Fibroblast of pulmonary artery (primary cell): ENCODE measurements around the gene SPSB3.
"Not testable (repeated sequence)": the region's sequence is repeated elsewhere in the genome, so short reads cannot be mapped to it uniquely, and the experiment has no call there.

ENCODE experiments used
- DNase-seq: peaks from one replicate; pipeline ENCODE4 v3.0.0-alpha.2; 2010; ENCODE audit warnings: low read depth
- H3K4me3 ChIP-seq: replicated peaks from 2 replicates; pipeline ENCODE4 v1.5.1; 2011; ENCODE audit warnings: low read depth, mild to moderate bottlenecking, control low read depth, low read length, moderate library complexity
- TF ChIP-seq, protein P1 (sequence below): IDR thresholded peaks from 2 replicates; pipeline ENCODE4 v1.5.1; 2011; ENCODE audit warnings: mild to moderate bottlenecking, control low read depth, low read length, inconsistent platforms; ENCODE audit errors: missing control alignments

SPSB3 gene

DNA sequence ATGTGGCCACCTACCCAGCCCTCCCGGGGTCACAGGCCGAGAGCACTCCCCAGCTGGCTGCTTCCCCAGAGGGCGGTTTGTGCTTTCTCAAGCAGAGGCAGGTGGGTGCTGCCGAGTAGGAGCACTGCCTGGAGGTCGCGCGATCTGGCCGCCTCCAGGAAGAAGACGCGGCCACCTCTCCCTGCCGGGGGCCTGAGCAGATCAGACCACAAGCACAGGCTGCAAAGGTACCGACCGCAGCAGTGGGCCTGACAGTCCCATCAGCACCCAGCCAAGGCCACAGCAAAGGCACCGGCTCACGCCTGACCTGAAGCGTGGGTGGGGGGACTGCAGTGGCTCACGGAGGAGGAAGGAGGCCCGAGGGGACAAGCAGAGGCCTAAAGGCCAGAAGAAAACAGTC, 26.3 kb upstream of the SPSB3 start:
- H3K4me3 ChIP-seq, result no peak overlapping the region
- DNase-seq, result no peak
- TF ChIP-seq, protein P1, sequence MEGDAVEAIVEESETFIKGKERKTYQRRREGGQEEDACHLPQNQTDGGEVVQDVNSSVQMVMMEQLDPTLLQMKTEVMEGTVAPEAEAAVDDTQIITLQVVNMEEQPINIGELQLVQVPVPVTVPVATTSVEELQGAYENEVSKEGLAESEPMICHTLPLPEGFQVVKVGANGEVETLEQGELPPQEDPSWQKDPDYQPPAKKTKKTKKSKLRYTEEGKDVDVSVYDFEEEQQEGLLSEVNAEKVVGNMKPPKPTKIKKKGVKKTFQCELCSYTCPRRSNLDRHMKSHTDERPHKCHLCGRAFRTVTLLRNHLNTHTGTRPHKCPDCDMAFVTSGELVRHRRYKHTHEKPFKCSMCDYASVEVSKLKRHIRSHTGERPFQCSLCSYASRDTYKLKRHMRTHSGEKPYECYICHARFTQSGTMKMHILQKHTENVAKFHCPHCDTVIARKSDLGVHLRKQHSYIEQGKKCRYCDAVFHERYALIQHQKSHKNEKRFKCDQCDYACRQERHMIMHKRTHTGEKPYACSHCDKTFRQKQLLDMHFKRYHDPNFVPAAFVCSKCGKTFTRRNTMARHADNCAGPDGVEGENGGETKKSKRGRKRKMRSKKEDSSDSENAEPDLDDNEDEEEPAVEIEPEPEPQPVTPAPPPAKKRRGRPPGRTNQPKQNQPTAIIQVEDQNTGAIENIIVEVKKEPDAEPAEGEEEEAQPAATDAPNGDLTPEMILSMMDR, result no peak

DNA sequence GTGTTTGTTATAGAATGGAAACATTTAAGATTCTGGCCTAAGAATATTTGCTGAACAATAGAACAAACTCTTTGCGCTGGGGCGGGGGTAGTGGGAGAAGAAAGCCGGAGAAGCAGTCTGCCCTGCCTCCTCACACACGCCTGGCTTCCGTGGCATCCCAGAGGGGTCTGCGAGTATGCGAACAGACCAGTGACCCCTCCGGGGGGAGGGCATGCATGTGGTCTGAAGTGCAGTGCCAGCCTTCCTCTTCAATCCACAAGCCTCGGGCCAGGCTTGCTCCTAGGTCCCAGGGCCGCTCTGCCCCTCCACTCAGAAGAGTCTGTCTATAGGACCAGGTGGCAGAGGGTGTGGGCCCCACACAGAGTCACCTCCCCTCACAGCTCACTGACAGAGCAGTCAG, 25.3 kb upstream of the SPSB3 start:
- TF ChIP-seq, protein P1, result no peak
- no peak for DNase-seq
- H3K4me3 ChIP-seq, result no peak overlapping the region

GRCh38 chr16:1800701-1801100, 18.3 kb upstream of the SPSB3 start:
- TF ChIP-seq, protein P1, result no peak
- H3K4me3 ChIP-seq, result no peak overlapping the region
- no peak for DNase-seq

GRCh38 chr16:1799263-1799662, 16.9 kb upstream of the SPSB3 start:
- DNase-seq, H3K4me3 ChIP-seq: not testable (repeated sequence)

DNA sequence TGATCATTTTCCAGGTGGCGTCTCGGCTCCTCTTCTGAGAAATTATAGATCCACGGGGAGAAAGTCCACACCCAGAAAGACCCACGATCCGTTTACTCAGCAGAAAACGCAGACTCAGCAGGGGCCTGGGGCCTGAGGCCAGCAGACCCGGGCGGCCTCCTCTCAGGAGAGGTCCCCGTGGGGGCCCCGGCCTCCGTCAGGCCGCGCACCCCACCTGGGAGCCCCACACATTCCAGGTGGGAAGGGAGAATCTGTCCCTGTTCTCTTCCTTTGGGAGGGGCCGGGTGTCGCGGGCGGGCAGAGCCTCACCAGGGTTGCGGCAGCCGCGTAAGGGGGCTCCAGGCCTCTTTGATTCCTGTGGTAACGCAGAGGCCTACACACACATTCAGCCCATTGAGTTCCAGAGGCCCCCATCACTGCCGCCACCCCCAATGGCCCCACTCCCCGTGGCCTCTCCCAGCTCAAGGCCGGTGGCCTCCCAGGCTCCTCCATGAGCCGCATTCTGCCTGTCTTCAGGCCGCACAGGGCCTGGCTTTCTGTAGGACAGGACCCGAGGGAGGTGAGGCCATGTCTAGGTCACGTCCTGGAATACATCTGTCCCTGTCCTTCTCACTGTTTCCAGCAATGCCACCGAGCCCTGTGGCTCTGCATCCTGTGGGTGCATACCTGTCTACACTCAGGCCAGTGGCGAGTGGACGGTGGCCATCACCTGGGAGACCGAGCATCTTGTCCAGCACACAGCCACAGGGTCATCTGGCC, 12.7 kb upstream of the SPSB3 start:
- TF ChIP-seq, protein P1, result no peak
- no peak overlapping the region for H3K4me3 ChIP-seq
- DNase-seq, result no peak

DNA sequence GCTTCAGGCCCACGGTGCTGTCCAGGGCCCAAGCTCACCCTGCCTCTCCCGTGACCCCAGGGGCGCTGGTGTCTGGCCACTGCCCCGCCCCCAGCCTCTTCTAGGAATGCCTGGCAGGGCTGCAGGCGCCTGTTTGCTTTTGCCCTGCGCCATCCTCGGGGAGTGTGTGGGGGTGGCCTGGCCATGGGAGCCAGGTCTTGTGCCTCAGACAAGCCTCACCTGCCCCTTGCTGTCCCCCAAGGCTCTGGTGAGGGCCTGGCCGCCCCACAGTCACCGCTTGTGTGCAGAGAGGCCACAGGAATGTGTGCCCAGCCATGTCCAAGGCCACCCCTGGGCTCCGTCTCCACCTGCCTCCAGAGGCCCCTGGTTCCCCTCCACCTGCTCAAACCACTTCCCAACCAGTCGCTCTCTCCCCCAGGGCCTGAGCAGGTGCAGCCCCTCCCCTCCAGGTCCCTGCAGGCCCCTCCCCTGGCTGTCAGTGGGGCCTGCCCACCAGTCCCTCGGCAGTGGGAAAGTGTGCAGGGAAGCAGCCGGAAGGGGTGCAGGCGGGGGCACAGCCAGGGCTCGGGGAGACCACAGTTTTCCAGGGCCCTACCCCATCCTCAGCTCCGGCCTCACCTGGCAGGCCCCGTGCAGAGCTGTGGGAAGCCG, 12.0 kb upstream of the SPSB3 start:
- TF ChIP-seq, protein P1, result no peak
- no peak overlapping the region for H3K4me3 ChIP-seq
- no peak for DNase-seq

GRCh38 chr16:1793578-1794220, 11.3 kb upstream of the SPSB3 start, which contains the start of gene IGFALS:
IGFALS (minus strand) TSS chr16:1793705; CDS start chr16:1793652, 53 bp downstream.
- H3K4me3 ChIP-seq, result no peak within 1 kb of the TSS
- TF ChIP-seq, protein P1, result no peak
- DNase-seq, result no peak
